Osteoblast (primary cell): ENCODE measurements around the gene MED9. TPM values are rescaled to one million over a fixed set of nuclear protein-coding genes. Genes with fewer than 3 reads are reported as not detected.

ENCODE experiments used
- DNase-seq: peaks from one replicate; pipeline ENCODE4 v3.0.0; 2011; ENCODE audit warnings: low spot score, mixed read lengths; ENCODE audit not compliant: insufficient read length; ENCODE audit errors: missing footprints
- H2AFZ ChIP-seq: 2 replicates; pipeline ENCODE4 v1.6.0; 2011; ENCODE audit warnings: mild to moderate bottlenecking, low read length
- H3K27ac ChIP-seq: 2 replicates; pipeline ENCODE4 v1.5.1; 2011; ENCODE audit warnings: mild to moderate bottlenecking, low read depth, low read length, moderate library complexity
- H3K27me3 ChIP-seq: 2 replicates; pipeline ENCODE4 v1.6.0; 2012; ENCODE audit warnings: mild to moderate bottlenecking, control low read depth, inconsistent platforms, low read length, moderate library complexity; ENCODE audit not compliant: insufficient read depth
- H3K36me3 ChIP-seq: 2 replicates; pipeline ENCODE4 v1.5.1; 2011; ENCODE audit warnings: mild to moderate bottlenecking, low read length, control low read depth, moderate library complexity; ENCODE audit not compliant: insufficient read depth
- H3K4me1 ChIP-seq: 2 replicates; pipeline ENCODE4 v1.5.1; 2011; ENCODE audit warnings: mild to moderate bottlenecking, low read length, control low read depth, moderate library complexity; ENCODE audit not compliant: insufficient read depth
- H3K4me2 ChIP-seq: 2 replicates; pipeline ENCODE4 v1.6.0; 2011; ENCODE audit warnings: mild to moderate bottlenecking, low read length; ENCODE audit not compliant: insufficient read depth
- H3K4me3 ChIP-seq: fragments of 200-600 bp; sonication (generic); 3 replicates; pipeline ENCODE4 v1.5.1; 2012; ENCODE audit warnings: mild to moderate bottlenecking, low read length, inconsistent platforms; ENCODE audit not compliant: insufficient read depth
- H3K79me2 ChIP-seq: 2 replicates; pipeline ENCODE4 v1.6.0; 2012; ENCODE audit warnings: mild to moderate bottlenecking, low read length, control low read depth, inconsistent platforms; ENCODE audit not compliant: insufficient read depth
- H3K9me3 ChIP-seq: 2 replicates; pipeline ENCODE4 v1.5.1; 2011; ENCODE audit warnings: low read depth, low read length, control low read depth
- H4K20me1 ChIP-seq: 2 replicates; pipeline ENCODE4 v1.6.0; 2012; ENCODE audit warnings: mild to moderate bottlenecking, low read length, control low read depth; ENCODE audit not compliant: insufficient read depth
- CTCF ChIP-seq: IDR thresholded peaks from 2 replicates; pipeline ENCODE4 v1.5.1; 2011; ENCODE audit warnings: mild to moderate bottlenecking, low read depth, low read length, moderate library complexity; ENCODE audit errors: extremely low read depth
- total RNA-seq: library from RNA; depleted of rRNA; stranded (reverse); fragments of >200 nt; gene quantifications from 2 replicates; pipeline ENCODE4 v1.2.3, GENCODE V29; 2012

MED9 gene
- total RNA-seq, 1 donor: 17.0 TPM

GRCh38 chr17:17510456-17511292 is 33.9 kb downstream of the MED9 start:
- no peaks in the 10 kb centered on the region for H3K27me3 ChIP-seq
- no peaks in the 10 kb centered on the region for H3K79me2 ChIP-seq
- no peak overlapping the region for H3K4me3 ChIP-seq
- H3K36me3 ChIP-seq: no peaks in the 10 kb centered on the region
- no peak overlapping the region for H3K27ac ChIP-seq
- TF ChIP-seq CTCF: no peak
- DNase-seq: peak; percentile 69
- no peak overlapping the region for H3K4me2 ChIP-seq
- H3K9me3 ChIP-seq: no peaks in the 10 kb centered on the region
- no peak overlapping the region for H2AFZ ChIP-seq
- H4K20me1 ChIP-seq: no peaks in the 10 kb centered on the region
- H3K4me1 ChIP-seq: peaks cover 32% of the 10 kb centered on the region

GRCh38 chr17:17511293-17511741 is 34.5 kb downstream of the MED9 start:
- H3K36me3 ChIP-seq: no peaks in the 10 kb centered on the region
- no peaks in the 10 kb centered on the region for H3K27me3 ChIP-seq
- H3K4me2 ChIP-seq: no peak overlapping the region
- H3K9me3 ChIP-seq: no peaks in the 10 kb centered on the region
- no peak for TF ChIP-seq CTCF
- H3K27ac ChIP-seq: no peak overlapping the region
- H3K4me1 ChIP-seq: peaks cover 38% of the 10 kb centered on the region
- no peak overlapping the region for H2AFZ ChIP-seq
- H3K4me3 ChIP-seq: no peak overlapping the region
- DNase-seq: peak; percentile 72
- H4K20me1 ChIP-seq: no peaks in the 10 kb centered on the region
- no peaks in the 10 kb centered on the region for H3K79me2 ChIP-seq

GRCh38 chr17:17511881-17512858 is 35.4 kb downstream of the MED9 start:
- H3K4me2 ChIP-seq: no peak overlapping the region
- H3K79me2 ChIP-seq: no peaks in the 10 kb centered on the region
- peak; percentile 100 for DNase-seq
- H4K20me1 ChIP-seq: no peaks in the 10 kb centered on the region
- no peaks in the 10 kb centered on the region for H3K36me3 ChIP-seq
- no peak overlapping the region for H3K4me3 ChIP-seq
- H3K27me3 ChIP-seq: no peaks in the 10 kb centered on the region
- H3K9me3 ChIP-seq: no peaks in the 10 kb centered on the region
- TF ChIP-seq CTCF: no peak
- H2AFZ ChIP-seq: no peak overlapping the region
- H3K27ac ChIP-seq: peak overlapping the region; percentile 61
- H3K4me1 ChIP-seq: peaks cover 44% of the 10 kb centered on the region
